ENCODE data around the gene PLAGL2.

The PLAGL2 gene

DNA sequence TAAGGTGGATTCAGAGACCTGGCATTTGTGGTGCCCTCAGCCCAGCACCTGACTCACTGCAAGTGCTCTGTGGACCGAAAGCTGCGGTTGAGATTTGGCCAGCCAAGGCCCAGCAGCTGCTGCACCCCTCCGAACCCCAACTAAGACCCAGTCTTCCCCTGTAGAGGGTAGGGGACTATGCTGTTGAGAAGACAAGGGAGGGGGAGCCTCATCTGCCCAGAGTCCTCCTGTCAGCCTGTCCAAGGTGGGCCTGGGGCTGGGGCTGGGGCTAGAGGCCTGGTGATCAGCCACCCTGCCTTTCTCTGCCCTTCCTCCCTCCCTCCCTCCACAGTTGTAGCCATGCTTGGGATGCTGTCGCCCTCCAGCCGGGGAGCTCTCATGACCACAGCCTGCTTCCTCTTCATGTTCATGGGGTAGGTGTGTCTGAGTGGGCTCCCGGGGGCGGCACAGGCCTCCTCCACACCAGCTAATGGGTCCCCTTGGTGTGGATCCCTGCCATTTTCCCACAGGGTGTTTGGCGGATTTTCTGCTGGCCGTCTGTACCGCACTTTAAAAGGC is 57.2 kb downstream of the PLAGL2 start:
- ATAC-seq (no peak), DNase-seq (no peak)

DNA sequence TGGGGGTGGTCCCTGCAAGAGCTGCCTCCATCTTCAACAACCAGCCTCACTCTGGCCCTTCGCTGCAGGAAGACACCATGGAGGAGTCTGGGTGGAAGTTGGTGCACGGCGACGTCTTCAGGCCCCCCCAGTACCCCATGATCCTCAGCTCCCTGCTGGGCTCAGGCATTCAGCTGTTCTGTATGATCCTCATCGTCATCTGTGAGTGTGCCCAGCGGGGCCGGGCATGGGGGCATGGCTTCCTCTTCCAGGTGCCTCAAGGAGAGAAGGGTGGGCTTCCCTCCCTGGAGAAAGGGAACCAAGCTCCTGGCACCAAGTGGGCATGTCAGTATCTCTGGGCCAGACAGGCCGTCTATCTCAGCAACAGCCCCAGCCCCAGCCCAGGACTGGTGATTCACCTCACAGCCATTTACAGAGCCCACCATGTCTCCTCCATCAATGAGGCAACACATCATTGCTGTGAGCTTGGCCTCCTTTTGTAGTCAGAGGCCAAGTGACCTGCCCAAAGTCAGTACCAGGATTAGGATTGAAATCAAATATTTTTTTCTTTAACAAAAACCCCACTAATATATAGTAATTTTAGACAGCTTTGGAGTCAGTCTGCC is 57.9 kb downstream of the PLAGL2 start:
- DNase-seq (no peak), ATAC-seq (no peak)

DNA sequence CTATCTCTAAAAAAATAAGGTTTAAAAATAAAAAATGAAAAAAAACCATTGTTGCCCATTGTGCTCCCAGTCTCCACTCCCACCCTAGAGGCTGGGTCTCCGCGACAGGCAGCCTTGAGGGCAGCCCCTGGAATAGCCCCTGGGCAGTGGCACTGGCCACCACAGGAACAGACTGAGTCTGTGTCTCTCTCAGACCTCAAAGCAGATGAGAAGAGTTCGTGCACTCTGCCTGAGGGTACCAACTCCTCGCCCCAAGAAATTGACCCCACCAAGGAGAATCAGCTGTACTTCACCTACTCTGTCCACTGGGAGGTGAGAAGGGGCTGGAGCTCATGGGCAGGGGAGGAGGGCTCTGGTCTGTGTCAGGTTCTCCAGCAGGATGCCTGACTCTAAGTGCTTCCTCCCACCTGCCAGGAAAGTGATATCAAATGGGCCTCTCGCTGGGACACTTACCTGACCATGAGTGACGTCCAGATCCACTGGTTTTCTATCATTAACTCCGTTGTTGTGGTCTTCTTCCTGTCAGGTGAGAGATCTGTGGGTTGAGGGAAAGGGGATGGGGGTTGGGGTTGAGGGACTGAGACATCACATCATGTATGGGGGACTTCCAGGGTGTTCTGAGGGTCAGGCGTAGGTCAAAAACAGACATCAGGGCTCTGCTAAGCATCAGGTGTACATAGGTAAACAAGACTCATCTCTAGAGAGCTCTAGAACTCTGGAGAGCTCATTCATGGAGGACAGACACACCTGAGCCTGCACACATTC is 62.5 kb downstream of the PLAGL2 start:
- ATAC-seq (no peak), DNase-seq (no peak)

DNA sequence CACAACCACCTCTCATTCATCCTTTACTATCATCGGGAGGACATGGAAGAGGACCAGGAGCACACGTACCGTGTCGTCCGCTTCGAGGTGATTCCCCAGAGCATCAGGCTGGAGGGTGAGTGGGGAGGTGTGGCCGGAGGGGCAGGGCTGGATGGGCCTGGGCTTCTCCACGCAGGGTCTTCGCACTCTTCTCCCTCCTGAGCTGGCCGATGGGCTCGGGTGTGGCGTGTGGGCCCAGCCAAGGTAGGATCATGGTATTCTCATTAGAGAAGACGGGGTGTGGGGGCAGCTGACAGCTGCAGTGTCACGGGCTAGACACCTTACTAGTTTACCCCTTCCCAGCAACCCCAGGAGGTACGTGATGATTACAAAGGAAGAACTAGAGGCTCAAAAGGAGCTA is 64.6 kb downstream of the PLAGL2 start:
- no peak for ATAC-seq
- DNase-seq = no peak

Data from stimulated activated naive CD8-positive, alpha-beta T cell treated with anti-CD3 and anti-CD28 coated beads, Interleukin-15, Interleukin-2, amounts not matched to agents 100 U/mL and 50 U/mL, for 24 hours (primary cell).